ENCODE measurements around the gene NLGN1.
"Not testable (repeated sequence)": the region's sequence is repeated elsewhere in the genome, so short reads cannot be mapped to it uniquely, and the experiment has no call there.

The NLGN1 gene

DNA sequence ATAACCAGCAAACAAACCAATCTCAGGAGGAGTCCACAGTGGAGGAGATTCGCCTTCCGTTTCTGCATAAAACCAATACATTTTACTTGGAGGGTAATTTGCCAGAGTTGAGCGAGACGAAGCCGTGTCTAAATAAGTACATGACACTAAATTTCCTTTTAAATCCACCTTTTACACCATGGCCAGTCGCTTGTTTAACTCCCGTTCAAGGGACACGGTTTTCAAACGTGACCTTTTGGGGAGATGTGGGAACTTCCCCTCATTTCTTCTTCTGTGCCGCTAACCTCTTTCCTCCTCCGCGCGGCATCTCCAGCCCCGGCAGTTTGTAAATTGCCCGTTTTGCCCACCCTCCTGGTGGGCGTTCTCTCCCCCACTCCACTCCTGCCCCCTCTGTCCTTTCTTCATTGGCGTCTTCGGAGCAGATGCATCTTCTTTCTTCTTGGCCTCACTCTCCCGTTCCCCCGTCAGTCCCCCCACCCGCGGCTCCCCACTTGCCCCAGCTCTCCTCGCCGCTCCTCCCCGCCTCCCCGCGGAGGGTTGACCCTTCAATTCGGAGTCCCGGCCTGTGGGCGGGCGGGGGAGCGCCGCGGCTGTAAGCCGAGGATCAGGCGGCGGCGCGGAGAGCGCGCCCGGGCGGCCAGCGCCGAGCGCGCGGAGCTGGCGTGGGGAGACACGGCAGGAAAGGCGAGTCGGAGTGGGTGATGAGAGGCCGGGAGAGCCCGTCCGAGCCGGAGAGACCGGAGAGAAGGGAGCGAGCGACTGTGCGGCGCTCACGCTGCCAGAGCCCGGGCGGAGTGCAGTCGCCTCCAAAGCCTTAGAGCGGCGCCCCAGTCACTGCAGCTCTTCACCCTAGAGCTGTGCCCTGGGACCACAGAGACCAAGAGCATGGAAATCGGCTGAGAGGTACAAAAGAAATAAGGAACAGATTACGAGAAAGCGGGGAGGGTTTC, at the start of gene NLGN1:
Gene NLGN1, plus strand, starts transcription at position 584 of the 950 bp plus-strand sequence.
- peak; percentile 30 to 31 for DNase-seq (ENCODE audit: low read depth in 2 of 2)

GRCh38 chr3:173351886-173352285, 45.7 kb upstream of the NLGN1 start:
- no peak for DNase-seq (ENCODE audit: low read depth in 2 of 2)

DNA sequence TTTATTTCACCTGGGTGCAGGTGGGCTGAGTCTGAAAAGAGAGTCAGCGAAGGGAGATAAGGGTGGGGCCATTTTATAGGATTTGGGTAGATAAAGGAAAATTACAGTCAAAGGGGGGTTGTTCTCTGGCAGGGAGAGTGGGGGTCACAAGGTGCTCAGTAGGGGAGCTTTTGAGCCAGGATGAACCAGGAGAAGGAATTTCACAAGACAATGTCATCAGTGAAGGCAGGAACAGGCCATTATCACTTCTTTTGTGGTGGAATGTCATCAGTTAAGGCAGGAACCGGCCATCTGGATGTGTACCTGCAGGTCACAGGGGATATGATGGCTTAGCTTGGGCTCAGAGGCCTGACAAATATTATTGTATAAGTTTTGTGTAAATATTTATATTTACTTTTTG, 44.4 kb upstream of the NLGN1 start:
- DNase-seq (ENCODE audit: low read depth in 2 of 2), result not testable (repeated sequence)

DNA sequence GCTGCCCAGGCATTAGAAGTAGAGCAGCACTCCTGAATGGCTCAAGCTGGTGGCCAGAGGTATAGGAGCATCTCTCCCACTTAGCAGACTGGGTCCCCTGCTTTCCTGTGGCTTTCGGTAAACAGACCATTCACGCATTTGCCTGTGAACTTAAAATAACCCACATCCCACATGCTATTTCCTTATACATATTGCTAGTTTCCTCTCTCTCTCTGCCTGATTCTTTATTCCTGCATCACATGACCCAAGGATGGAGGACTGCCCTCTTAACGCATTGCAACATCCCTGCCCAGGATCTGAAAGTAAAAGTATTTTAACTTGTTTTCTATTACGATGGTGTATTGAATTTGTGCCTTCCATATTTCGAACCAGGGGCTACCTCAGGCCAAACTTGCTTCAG, 43.4 kb upstream of the NLGN1 start:
- DNase-seq (ENCODE audit: low read depth in 2 of 2), result no peak

DNA sequence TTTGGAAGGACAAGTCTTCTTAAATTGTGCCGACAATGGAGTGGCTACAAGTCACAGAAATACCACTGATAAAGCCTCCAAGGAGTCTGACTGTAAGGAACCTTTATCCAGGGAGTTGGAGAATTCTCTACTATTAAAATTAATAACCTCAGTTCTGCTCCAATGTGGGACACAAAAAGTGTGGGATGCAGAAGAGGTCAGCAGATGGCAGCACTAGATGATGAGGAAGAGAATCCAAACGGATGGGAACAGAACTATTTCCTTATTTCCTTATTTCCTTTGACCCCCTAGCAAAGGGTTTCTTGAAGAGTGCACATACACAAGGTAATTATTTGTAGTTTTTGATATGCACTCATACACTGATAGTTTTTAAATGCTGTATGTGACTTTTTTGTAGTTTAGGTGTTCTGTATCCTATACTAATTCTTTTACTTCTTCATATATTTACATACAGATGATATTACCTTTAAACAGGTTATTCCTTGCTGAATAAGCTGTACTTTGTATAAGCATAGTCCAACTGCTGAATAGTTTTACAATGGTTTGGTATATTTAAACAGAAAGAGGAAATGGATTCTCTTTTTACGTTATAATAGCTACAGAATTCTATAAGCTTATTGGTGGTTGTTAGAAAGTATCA, 25.6 kb upstream of the NLGN1 start:
- peak; percentile 8 to 14 for DNase-seq (ENCODE audit: low read depth in 2 of 2)

DNA sequence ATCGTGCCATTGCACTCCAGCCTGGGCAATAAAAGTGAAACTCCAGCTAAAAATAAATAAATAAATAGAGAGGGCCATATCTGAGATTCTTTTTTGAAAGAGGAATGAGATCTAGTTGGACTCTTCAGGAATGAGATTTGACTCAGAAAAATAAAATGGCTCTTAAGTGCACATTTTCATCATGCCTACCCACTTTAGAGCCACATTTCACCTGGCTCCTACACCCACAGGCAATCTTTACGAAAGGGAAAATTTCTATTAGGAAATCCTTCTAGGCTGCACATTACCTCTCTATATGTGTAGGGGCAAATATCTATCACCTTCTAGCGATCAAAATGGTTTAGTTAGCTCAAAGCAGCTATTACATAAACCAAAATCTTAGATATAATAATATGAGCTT, 16.9 kb upstream of the NLGN1 start:
- DNase-seq (ENCODE audit: low read depth in 2 of 2), result no peak

GRCh38 chr3:173381936-173382335, 15.6 kb upstream of the NLGN1 start:
- DNase-seq (ENCODE audit: low read depth in 2 of 2), result not testable (repeated sequence)

DNA sequence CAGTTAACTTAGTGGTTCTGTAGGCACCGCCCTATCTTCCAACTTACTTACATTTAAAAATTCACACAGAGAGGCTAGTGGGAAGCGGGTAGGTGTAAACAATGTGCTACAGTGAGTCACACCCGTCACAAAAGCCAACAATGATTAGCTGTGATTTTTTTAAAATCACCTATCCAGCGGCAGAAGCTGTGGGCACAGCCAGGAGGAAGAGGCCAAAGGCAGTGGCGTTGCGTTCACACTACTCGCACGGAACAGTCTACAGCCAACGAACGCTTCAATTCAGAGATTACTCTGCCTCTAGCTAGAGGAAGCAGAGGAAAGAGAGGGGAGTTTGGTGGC, 2.5 kb upstream of the NLGN1 start:
- DNase-seq (ENCODE audit: low read depth in 2 of 2), result no peak

DNA sequence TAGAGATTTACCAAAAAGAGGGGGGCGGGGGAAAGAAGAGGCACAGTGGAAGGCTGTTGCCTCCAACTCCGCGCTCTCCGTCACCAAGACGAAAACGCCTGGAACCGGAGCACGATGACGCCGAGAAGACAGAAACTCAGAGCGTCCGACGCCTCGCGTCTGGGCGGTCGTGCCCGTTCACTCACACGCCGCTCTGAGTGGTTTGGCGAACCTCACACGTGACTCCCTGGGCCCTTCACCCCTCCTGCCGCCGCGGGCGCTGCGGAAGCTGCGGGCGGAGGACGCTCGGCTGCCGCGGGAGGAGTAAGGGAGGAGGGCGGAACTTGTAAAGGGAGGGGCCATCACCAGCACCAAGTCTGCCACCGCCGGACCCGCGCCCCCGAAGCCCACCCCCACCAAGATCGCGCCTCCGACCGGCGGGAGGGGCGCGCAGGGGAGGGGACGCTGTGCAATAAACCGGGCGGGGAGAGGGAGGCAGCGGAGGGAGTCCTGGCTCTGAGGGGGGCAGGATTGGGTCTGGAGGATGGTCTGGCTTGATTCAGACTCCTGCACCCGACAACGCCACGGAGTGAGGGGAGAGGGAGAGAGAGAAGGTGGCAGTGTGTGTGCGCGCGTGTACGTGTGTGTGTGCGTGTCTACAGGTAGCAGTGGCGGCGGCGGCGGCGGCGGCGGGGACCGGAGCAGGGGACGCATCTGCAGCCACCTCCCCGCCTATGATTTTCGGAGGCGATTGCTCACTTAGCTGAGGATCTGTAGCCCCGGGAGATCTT, 1.9 kb upstream of the NLGN1 start:
- peak; percentile 57 to 60 for DNase-seq (ENCODE audit: low read depth in 2 of 2)

GRCh38 chr3:173396191-173397041, 1.1 kb upstream of the NLGN1 start:
- no peak for DNase-seq (ENCODE audit: low read depth in 2 of 2)

GRCh38 chr3:173398111-173398479, 551 bp downstream of the NLGN1 start:
- DNase-seq (ENCODE audit: low read depth in 2 of 2), result peak; percentile 42 to 45

DNA sequence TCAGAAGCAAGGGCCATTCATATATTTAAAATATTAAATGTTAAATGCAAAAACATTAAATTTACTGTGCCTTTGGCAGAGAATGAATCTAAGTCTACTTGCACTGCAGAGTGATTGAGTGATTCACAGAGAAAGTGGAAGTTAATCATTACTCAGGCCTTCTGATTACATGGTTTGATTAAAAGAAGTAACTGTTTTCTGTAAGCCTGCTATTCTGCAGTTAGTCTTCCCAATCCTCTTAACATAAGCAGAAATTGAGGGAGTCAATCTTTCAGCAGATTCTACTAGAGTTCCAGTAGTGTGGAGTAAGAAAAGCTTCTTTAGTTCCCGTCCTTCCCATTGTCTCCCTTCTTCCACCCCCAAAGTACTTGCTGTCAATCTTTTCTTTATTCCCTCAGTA, 1.5 kb downstream of the NLGN1 start:
- no peak for DNase-seq (ENCODE audit: low read depth in 2 of 2)

GRCh38 chr3:173401369-173401768, 3.8 kb downstream of the NLGN1 start:
- no peak for DNase-seq (ENCODE audit: low read depth in 2 of 2)

- no peak for DNase-seq (ENCODE audit: low read depth in 2 of 2)
Observed at GRCh38 chr3:173402656-173403055, 5.1 kb downstream of the NLGN1 start.

GRCh38 chr3:173403376-173403775, 5.8 kb downstream of the NLGN1 start:
- DNase-seq (ENCODE audit: low read depth in 2 of 2), result no peak

GRCh38 chr3:173404156-173404555, 6.6 kb downstream of the NLGN1 start:
- DNase-seq (ENCODE audit: low read depth in 2 of 2), result no peak

- DNase-seq (ENCODE audit: low read depth in 2 of 2), result no peak
Observed at GRCh38 chr3:173410436-173410835, 12.9 kb downstream of the NLGN1 start.

DNA sequence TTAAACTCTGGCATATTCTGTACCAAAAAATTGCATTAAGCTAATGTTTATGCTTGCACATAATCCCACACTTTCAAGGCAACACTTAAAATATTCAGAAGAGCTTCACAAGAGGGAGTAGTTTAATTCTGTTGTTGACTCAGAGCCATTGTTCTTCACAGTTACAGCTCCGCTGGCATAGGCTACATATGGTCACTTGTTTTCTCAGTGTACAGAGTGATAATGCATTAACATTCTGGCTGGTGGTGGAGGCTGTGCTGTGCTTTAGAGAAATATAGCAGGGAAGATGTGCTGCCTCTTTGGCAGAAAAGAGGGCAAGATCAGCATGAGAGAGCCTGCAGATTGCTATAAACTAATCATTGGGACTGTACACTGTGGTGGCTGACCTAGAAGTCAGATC, 13.3 kb downstream of the NLGN1 start:
- DNase-seq (ENCODE audit: low read depth in 2 of 2), result no peak

- DNase-seq (ENCODE audit: low read depth in 2 of 2), result peak; percentile 15 to 20
Observed at GRCh38 chr3:173411375-173411973, 13.9 kb downstream of the NLGN1 start.

GRCh38 chr3:173416070-173416469, 18.5 kb downstream of the NLGN1 start:
- no peak for DNase-seq (ENCODE audit: low read depth in 2 of 2)

GRCh38 chr3:173429076-173429475, 31.5 kb downstream of the NLGN1 start:
- DNase-seq (ENCODE audit: low read depth in 2 of 2), result no peak
